HepG2 (cell line): ENCODE data around the gene NELFB. TPM values are rescaled to one million over a fixed set of nuclear protein-coding genes. Genes with fewer than 3 reads are reported as not detected.

Experiments used
- ETV5 ChIP-seq: IDR thresholded peaks from 2 replicates; pipeline ENCODE4 v1.6.1; 2018; ENCODE audit warnings: missing biosample characterization, missing genetic modification reagents, inconsistent platforms, borderline replicate concordance
- EZH2 ChIP-seq: conservative IDR thresholded peaks from 2 replicates; pipeline ENCODE4 v1.6.1; 2012; ENCODE audit warnings: mild to moderate bottlenecking, low read depth, low read length, moderate library complexity
- GABPA ChIP-seq, 2 experiments: IDR thresholded peaks; 2 replicates each; pipeline ENCODE4 v1.6.1; 2011 to 2016; ENCODE audit warnings: low read depth in 2 of 2, low read length in 1 of 2, missing biosample characterization in 1 of 2, missing genetic modification characterization in 1 of 2
- HOXA3 ChIP-seq: sonication (generic); formaldehyde crosslinking; IDR thresholded peaks from 2 replicates; pipeline ENCODE4 v1.5.0; 2020; ENCODE audit warnings: missing genetic modification reagents
- HOXA5 ChIP-seq: sonication (generic); formaldehyde crosslinking; IDR thresholded peaks from 2 replicates; pipeline ENCODE4 v1.4.0; 2020; ENCODE audit warnings: missing genetic modification reagents
- MTF2 ChIP-seq: sonication (generic); formaldehyde crosslinking; IDR thresholded peaks from 2 replicates; pipeline ENCODE4 v1.5.0; 2020; ENCODE audit warnings: missing genetic modification reagents, borderline replicate concordance
- PREB ChIP-seq: sonication (generic); formaldehyde crosslinking; IDR thresholded peaks from 2 replicates; pipeline ENCODE4 v1.4.0; 2020; ENCODE audit warnings: missing genetic modification reagents
- RBM22 ChIP-seq: fragments of 200-400 bp; formaldehyde crosslinking; optimal IDR thresholded peaks from 2 replicates; pipeline ENCODE3; 2017; ENCODE audit warnings: mild to moderate bottlenecking, low read length, moderate library complexity
- RBM39 ChIP-seq: fragments of 200-400 bp; formaldehyde crosslinking; IDR thresholded peaks from one replicate; pipeline ENCODE4 v1.6.1; 2018; ENCODE audit warnings: antibody characterized with exemption, mild to moderate bottlenecking, low read depth, low read length; ENCODE audit not compliant: poor library complexity, severe bottlenecking
- SRY ChIP-seq: sonication (generic); formaldehyde crosslinking; IDR thresholded peaks from 2 replicates; pipeline ENCODE4 v1.8.0; 2022; ENCODE audit warnings: mild to moderate bottlenecking, missing genetic modification reagents
- TRIM22 ChIP-seq: fragments of 450-650 bp; IDR thresholded peaks from 2 replicates; pipeline ENCODE4 v1.6.1; 2017
- XRCC5 ChIP-seq: fragments of 200-400 bp; formaldehyde crosslinking; optimal IDR thresholded peaks from 2 replicates; pipeline ENCODE3; 2017; ENCODE audit warnings: mild to moderate bottlenecking, low read length
- ZBTB38 ChIP-seq: sonication (generic); formaldehyde crosslinking; IDR thresholded peaks from 2 replicates; pipeline ENCODE4 v1.5.1; 2020; ENCODE audit warnings: mild to moderate bottlenecking, missing genetic modification reagents
- ZFAT ChIP-seq: sonication (generic); formaldehyde crosslinking; conservative IDR thresholded peaks from 2 replicates; pipeline ENCODE4 v1.8.1; 2023; ENCODE audit warnings: missing genetic modification reagents, inconsistent platforms
- ZFP62 ChIP-seq: sonication (generic); formaldehyde crosslinking; IDR thresholded peaks from 2 replicates; pipeline ENCODE4 v1.4.0; 2020; ENCODE audit warnings: missing genetic modification reagents
- ZNF260 ChIP-seq: sonication (generic); formaldehyde crosslinking; IDR thresholded peaks from 2 replicates; pipeline ENCODE4 v1.4.0; 2020; ENCODE audit warnings: missing genetic modification reagents, low read depth, mild to moderate bottlenecking, borderline replicate concordance
- ZNF34 ChIP-seq: sonication (generic); formaldehyde crosslinking; IDR thresholded peaks from 2 replicates; pipeline ENCODE4 v1.4.0; 2020; ENCODE audit warnings: mild to moderate bottlenecking, missing genetic modification reagents, borderline replicate concordance
- ZNF350 ChIP-seq: sonication (generic); formaldehyde crosslinking; IDR thresholded peaks from 2 replicates; pipeline ENCODE4 v1.4.0; 2020; ENCODE audit warnings: mild to moderate bottlenecking, low read depth, missing genetic modification reagents, borderline replicate concordance
- polyA plus RNA-seq, 8 experiments: library from polyadenylated mRNA; depleted of rRNA in 3 of 8; stranded (reverse) in 7 of 8; unstranded in 1 of 8; fragments of >200 nt; fragmentation: Illumina TruSeq in 4 of 8; extraction: Trizol in 4 of 8; gene quantifications; 2 replicates each; pipeline versions ENCODE4 v1.2.1 to v1.2.3, GENCODE V29; 2011 to 2016; ENCODE audit warnings: low read depth in 4 of 8, missing spikeins in 1 of 8, mixed read lengths in 1 of 8; ENCODE audit not compliant: insufficient read depth in 1 of 8
- total RNA-seq, 5 experiments: library from RNA; depleted of rRNA; stranded (reverse); fragments of >200 nt; fragmentation: Illumina TruSeq; extraction: Trizol; gene quantifications; 2 replicates each; pipeline ENCODE4 v1.2.3, GENCODE V29; 2016; ENCODE audit warnings: low read depth in 1 of 5
- TF ChIP-seq, protein P1 (sequence below): sonication (generic); formaldehyde crosslinking; IDR thresholded peaks from 2 replicates; pipeline ENCODE4 v1.4.0; 2020; ENCODE audit warnings: missing genetic modification reagents, mild to moderate bottlenecking, borderline replicate concordance
- TF ChIP-seq, protein P2 (sequence below): sonication (generic); formaldehyde crosslinking; IDR thresholded peaks from 2 replicates; pipeline ENCODE4 v1.9.0; 2021; ENCODE audit warnings: mild to moderate bottlenecking, missing genetic modification reagents

The NELFB gene
- total and polyA plus RNA-seq, 2 of the 13 experiments (the other 11 are each of a cell fraction or from before 2014, with no cell fraction given), result 26.5 to 45.8 TPM

DNA sequence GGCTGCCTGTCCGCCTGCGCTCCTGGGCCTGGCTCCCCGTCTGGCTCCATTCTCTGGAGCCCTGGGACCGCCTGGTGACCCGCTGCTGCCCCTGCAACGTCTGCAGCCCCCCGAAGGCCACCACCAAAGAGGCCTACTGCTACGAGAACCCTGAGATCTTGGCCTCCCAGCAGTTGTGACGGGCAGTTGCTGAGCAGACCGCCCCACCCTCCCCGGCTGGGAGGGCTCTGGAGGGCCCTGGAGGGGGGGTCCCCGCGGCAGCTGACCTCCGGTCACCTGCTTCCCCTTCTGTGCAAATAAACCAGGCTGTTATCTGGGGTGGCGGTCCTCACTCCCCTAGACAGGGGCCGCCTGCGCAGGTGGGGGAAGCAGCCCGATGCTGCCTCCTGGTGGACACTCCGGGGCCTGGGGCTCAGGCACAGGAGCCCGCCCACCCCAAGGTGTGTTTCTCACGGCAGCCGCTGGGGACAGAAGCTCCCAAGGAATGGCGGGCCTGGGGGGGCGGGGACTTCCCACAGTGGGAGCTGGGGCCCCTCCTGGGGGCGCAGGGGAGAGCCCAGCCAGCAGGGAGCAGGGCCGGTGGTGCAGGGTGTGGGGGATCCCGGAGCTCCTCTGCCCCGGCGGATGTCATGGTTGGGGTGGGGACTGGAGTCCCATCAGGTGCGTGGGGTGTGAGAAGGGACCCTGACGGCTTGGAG lies 18.7 kb upstream of the NELFB start (continued):
- TF ChIP-seq GABPA (IDR thresholded peaks at IDR 0.05; ENCODE audit: low read depth, low read length) (no peak), GABPA (CRISPR knock-in tag; IDR thresholded peaks at IDR 0.05; ENCODE audit: low read depth) (no peak), HOXA3 (peak; percentile 88), ETV5 (CRISPR knock-in tag) (peak; percentile 97), XRCC5 (peak; percentile 99), ZNF260 (CRISPR knock-in tag) (no peak), PREB (CRISPR knock-in tag) (no peak), ZNF350 (CRISPR knock-in tag) (peak; percentile 57; the same call in 1 of the 2 replicates), ZFP62 (CRISPR knock-in tag) (no peak), HOXA5 (CRISPR knock-in tag) (peak; percentile 77; the same call in 1 of the 2 replicates), TRIM22 (no peak), ZFAT (CRISPR knock-in tag) (no peak), RBM22 (no peak), SRY (no peak), MTF2 (CRISPR knock-in tag) (0 out of 2 replicates have a peak, but pooled peaks have one; percentile 57), ZNF34 (CRISPR knock-in tag) (no peak), RBM39 (peak; percentile 89), ZBTB38 (CRISPR knock-in tag) (no peak), EZH2 (no peak)
- TF ChIP-seq, protein P1, sequence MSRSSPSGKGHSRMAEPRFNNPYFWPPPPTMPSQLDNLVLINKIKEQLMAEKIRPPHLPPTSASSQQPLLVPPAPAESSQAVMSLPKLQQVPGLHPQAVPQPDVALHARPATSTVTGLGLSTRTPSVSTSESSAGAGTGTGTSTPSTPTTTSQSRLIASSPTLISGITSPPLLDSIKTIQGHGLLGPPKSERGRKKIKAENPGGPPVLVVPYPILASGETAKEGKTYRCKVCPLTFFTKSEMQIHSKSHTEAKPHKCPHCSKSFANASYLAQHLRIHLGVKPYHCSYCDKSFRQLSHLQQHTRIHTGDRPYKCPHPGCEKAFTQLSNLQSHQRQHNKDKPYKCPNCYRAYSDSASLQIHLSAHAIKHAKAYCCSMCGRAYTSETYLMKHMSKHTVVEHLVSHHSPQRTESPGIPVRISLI (CRISPR knock-in tag), result no peak; the same call in 1 of the 2 replicates
- TF ChIP-seq, protein P2, sequence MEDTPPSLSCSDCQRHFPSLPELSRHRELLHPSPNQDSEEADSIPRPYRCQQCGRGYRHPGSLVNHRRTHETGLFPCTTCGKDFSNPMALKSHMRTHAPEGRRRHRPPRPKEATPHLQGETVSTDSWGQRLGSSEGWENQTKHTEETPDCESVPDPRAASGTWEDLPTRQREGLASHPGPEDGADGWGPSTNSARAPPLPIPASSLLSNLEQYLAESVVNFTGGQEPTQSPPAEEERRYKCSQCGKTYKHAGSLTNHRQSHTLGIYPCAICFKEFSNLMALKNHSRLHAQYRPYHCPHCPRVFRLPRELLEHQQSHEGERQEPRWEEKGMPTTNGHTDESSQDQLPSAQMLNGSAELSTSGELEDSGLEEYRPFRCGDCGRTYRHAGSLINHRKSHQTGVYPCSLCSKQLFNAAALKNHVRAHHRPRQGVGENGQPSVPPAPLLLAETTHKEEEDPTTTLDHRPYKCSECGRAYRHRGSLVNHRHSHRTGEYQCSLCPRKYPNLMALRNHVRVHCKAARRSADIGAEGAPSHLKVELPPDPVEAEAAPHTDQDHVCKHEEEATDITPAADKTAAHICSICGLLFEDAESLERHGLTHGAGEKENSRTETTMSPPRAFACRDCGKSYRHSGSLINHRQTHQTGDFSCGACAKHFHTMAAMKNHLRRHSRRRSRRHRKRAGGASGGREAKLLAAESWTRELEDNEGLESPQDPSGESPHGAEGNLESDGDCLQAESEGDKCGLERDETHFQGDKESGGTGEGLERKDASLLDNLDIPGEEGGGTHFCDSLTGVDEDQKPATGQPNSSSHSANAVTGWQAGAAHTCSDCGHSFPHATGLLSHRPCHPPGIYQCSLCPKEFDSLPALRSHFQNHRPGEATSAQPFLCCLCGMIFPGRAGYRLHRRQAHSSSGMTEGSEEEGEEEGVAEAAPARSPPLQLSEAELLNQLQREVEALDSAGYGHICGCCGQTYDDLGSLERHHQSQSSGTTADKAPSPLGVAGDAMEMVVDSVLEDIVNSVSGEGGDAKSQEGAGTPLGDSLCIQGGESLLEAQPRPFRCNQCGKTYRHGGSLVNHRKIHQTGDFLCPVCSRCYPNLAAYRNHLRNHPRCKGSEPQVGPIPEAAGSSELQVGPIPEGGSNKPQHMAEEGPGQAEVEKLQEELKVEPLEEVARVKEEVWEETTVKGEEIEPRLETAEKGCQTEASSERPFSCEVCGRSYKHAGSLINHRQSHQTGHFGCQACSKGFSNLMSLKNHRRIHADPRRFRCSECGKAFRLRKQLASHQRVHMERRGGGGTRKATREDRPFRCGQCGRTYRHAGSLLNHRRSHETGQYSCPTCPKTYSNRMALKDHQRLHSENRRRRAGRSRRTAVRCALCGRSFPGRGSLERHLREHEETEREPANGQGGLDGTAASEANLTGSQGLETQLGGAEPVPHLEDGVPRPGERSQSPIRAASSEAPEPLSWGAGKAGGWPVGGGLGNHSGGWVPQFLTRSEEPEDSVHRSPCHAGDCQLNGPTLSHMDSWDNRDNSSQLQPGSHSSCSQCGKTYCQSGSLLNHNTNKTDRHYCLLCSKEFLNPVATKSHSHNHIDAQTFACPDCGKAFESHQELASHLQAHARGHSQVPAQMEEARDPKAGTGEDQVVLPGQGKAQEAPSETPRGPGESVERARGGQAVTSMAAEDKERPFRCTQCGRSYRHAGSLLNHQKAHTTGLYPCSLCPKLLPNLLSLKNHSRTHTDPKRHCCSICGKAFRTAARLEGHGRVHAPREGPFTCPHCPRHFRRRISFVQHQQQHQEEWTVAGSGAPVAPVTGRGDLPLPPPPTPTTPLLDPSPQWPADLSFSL, result no peak
